ENCODE data around the gene SSH2.

Gene SSH2

DNA sequence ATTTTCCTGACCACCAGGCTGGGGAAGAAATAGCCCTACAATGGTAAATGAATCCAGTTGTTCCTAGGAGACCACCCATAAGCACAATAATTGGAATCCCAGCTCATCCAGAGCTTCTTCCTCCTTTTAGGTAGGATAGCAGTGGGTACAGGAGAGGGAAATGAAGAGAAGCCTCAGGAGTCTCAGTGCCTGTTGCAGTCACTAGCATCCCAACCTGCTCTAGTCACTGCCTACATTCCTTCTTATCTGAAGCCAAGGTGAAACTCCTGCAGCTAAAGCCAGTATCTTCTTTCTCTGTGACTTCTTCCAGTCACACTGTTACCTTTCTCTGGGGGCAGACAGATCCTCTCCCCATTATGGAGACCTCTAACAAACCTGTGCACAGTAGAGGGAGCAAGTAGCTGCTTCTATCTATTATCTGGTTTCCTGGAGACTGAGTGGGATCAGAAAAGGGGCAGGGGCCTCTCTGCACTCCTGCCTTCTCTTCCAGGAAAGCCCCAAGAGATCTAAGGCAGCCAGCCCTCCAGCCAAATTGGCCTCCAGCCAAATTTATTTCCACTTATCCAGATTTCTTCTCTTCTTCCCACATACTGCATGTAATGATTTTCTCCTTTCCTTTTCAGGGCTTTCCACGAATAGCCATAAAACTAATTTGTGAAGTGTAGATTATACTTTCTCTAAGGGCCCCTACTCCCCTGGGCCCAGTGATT lies 85.5 kb downstream of the SSH2 start:
- H3K27me3 Mint-ChIP-seq: no peaks in the 10 kb centered on the region
- no peaks in the 10 kb centered on the region for H3K9me3 Mint-ChIP-seq (ENCODE audit: low read depth)
- H3K27ac Mint-ChIP-seq: no peak overlapping the region
- peaks cover 9% of the 10 kb centered on the region for H3K36me3 Mint-ChIP-seq
- peaks cover 1% of the 10 kb centered on the region for H3K4me1 Mint-ChIP-seq (ENCODE audit: low read depth)
- no peak overlapping the region for H3K4me3 Mint-ChIP-seq

DNA sequence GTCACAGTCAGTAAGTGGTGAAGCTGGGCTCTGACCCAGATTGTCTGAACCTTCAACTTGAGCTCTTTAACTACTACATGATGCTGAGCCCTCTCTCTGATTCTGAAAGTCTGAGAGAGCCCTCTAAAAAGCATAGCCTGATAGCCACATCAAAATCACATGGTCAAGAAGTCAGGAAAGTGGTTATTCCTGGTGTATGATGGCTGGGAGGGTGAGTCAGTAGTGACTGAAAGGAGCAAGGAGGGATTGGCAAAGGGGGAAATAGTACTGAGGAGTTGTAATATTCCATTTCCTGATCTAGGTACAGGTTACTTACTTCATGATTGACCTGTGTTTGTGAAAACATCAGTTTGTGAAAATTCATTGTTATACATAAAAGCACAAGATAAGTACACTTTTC lies 89.1 kb downstream of the SSH2 start:
- Mint-ChIP-seq H3K9me3 (ENCODE audit: low read depth) (no peaks in the 10 kb centered on the region), H3K27ac (no peak overlapping the region), H3K36me3 (peaks cover 7% of the 10 kb centered on the region), H3K4me3 (no peak overlapping the region), H3K4me1 (ENCODE audit: low read depth) (peaks cover 1% of the 10 kb centered on the region), H3K27me3 (no peaks in the 10 kb centered on the region)

DNA sequence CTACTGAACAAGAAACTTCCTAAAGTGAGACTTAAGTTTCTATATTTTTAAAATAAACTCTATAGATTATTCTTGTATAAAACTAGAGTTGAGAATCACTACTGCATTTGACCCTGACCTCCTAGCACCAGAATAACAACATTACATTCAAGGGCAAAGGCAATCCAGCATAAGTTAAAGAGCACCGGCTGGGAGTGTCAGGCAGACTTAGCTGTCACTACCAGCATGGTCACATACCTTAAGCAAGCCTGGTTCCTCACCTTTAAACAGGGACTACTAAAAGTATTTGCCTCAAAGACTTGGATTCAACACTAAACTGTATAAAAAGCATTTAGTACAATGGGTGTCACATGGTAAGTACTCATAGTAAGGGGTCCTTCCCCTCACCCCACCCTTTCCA lies 90.4 kb downstream of the SSH2 start:
- H3K27me3 Mint-ChIP-seq: no peaks in the 10 kb centered on the region
- H3K36me3 Mint-ChIP-seq: peaks cover 4% of the 10 kb centered on the region
- no peak overlapping the region for H3K4me3 Mint-ChIP-seq
- H3K4me1 Mint-ChIP-seq (ENCODE audit: low read depth): peaks cover 1% of the 10 kb centered on the region
- no peaks in the 10 kb centered on the region for H3K9me3 Mint-ChIP-seq (ENCODE audit: low read depth)
- no peak overlapping the region for H3K27ac Mint-ChIP-seq

DNA sequence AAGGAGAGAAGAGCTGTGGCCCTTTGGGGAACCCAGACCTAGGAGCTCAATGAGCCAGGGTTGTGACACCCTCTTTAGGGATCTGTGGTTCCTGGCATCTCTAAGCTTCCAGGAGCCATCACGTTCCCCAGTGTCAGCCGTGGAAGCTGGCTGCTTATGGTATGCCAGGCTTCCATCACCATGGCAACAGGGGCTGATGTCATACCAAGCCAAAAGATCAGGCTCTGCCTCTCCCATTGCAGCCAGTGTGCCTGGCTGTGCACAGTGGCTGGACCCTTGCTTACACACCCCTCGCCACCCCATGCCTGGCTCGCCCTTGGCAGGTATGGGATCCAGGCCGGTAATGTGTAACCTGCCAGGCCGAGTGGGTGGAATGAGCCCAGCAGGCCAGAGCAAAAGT lies 91.1 kb downstream of the SSH2 start:
- Mint-ChIP-seq H3K36me3 (peaks cover 4% of the 10 kb centered on the region), H3K27ac (no peak overlapping the region), H3K9me3 (ENCODE audit: low read depth) (no peaks in the 10 kb centered on the region), H3K4me3 (no peak overlapping the region), H3K4me1 (ENCODE audit: low read depth) (no peaks in the 10 kb centered on the region), H3K27me3 (no peaks in the 10 kb centered on the region)

DNA sequence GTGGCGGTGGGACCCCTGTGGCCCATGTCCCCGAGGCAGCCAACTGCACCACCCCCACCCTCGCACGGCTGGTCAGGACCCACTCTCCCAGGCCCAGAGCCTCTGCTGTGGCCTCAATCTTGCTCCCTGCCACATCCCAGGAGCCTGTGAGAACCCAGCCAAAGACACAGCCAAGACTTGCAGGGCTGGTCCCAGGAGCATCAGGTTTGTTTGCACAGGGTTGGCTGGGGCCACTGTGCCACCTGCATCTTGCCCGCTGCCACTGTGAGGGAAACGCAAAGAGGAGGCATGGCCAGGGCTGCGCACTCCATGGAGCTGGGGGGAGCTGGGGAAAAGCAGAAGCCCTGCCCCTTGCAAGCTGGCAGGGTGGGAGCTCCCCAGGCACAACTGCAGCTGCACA lies 92.5 kb downstream of the SSH2 start:
- Mint-ChIP-seq H3K36me3 (peaks cover 2% of the 10 kb centered on the region), H3K4me3 (no peak overlapping the region), H3K27ac (no peak overlapping the region)

DNA sequence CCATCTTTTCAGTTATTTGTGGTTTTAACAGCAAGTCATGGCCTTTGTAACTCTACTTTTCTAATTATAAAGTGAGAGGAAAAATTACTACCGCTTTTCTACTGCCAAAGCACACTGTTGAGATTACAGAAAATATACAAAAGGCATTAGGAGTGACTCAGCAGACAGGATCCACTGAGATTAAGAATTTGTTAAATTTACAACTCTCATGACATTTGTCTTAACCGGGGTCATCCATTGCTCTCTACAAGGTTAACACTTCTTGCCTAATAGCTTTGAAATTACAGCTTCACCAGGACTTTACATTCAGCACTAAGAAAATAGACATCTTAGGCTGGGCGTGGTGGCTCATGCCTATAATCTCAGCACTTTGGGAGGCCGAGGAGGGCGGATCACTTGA lies 93.4 kb downstream of the SSH2 start:
- Mint-ChIP-seq H3K27ac (no peak overlapping the region), H3K4me3 (no peak overlapping the region), H3K4me1 (ENCODE audit: low read depth) (no peaks in the 10 kb centered on the region), H3K9me3 (ENCODE audit: low read depth) (no peaks in the 10 kb centered on the region), H3K36me3 (peaks cover 2% of the 10 kb centered on the region), H3K27me3 (no peaks in the 10 kb centered on the region)

More for the DNA sequence above, 92.5 kb downstream of the SSH2 start:
- Mint-ChIP-seq H3K27me3 (no peaks in the 10 kb centered on the region), H3K9me3 (ENCODE audit: low read depth) (no peaks in the 10 kb centered on the region), H3K4me1 (ENCODE audit: low read depth) (no peaks in the 10 kb centered on the region)

DNA sequence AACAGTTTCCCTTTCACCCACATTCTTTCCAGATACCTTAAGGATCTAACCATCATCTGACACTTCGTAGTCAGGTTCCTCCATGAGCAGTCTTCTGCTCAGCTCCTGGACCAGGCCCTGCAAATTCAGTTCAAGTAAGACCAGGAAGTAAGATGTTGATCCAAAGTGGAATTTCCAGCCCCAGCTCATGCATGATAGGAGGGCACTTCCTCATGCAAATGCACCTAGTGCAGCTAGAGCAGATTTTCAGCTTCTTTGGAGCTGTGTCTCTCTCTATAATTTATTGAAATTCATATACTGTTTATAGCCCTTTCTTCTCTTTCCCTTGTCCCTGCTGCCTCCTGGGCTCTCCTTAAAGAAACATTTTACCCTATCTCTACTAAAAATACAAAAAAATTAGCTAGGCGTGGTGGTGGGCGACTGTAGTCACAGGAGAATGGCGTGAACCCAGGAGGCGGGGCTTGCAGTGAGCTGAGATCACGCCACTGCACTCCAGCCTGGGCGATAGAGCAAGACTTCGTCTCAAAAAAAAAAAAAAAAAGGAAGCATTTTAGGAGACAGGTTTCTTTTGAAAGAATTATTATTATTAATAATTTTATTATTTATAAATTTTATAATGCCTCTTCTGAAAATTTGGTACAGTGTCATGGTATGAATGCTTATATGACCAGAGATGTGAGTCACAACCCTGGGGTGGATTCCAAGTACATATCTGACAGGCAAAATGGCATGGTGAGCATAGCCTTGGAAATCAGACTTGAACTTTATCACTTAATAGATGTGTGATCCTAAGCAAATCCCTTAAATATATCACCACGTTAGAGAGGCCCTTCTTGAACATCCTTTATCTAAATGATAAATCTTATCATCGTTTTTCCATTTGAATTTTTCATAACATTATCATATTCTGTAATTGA lies 94.3 kb downstream of the SSH2 start:
- Mint-ChIP-seq H3K4me1 (ENCODE audit: low read depth) (peaks cover 4% of the 10 kb centered on the region), H3K4me3 (no peak overlapping the region), H3K27ac (no peak overlapping the region), H3K36me3 (peaks cover 2% of the 10 kb centered on the region), H3K27me3 (no peaks in the 10 kb centered on the region), H3K9me3 (ENCODE audit: low read depth) (no peaks in the 10 kb centered on the region)

DNA sequence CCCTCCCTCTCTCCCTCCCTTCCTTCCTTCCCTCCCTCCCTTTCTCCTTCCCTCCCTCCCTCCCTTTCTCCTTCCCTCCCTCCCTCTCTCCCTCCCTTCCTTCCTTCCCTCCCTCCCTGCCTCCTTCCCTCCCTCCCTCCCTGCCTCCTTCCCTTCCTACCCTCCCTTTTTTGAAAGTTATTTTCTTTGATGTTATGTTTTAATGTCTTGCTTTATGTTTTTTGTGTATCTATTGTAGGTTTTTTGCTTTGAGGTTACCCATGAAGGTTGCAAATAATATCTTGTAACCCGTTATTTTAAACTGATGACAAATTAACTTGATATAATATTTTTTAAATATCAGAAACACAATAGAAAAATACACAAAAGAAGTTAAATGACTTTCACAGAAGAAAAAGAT lies 96.2 kb downstream of the SSH2 start:
- Mint-ChIP-seq H3K4me3 (no peak overlapping the region), H3K9me3 (ENCODE audit: low read depth) (no peaks in the 10 kb centered on the region), H3K4me1 (ENCODE audit: low read depth) (peaks cover 18% of the 10 kb centered on the region), H3K36me3 (peaks cover 2% of the 10 kb centered on the region), H3K27ac (no peak overlapping the region), H3K27me3 (no peaks in the 10 kb centered on the region)

DNA sequence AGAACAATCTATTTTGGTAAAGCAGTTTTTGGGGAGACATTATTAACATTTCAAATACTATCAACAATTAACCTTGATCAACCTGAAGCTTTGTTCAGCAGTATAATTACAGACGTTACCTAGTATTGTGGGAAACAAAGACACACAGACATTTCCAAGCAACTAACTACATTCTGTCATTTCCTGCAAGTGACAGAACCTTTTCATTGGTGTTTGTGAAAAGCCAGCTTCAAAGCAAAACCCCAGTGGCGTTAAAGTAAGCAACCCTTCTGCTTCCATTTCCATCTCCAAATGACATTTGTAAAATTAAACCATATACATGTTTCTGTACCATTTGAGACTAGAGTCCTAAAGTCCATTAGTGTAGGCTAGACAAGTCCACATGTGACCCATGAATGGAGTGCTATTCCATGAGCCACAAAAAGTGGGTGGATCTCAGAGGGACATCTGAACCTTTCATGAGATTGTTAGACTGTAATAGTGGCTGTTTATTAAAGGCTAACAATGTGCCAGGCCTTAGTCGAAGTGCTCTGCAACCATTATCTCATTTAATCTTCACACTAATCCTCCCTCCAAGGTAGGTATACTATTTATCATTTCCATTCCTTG lies 101.2 kb downstream of the SSH2 start:
- no peaks in the 10 kb centered on the region for H3K27me3 Mint-ChIP-seq
- H3K4me3 Mint-ChIP-seq: no peak overlapping the region
- no peaks in the 10 kb centered on the region for H3K9me3 Mint-ChIP-seq (ENCODE audit: low read depth)
- no peak overlapping the region for H3K27ac Mint-ChIP-seq
- H3K4me1 Mint-ChIP-seq (ENCODE audit: low read depth): peaks cover 43% of the 10 kb centered on the region
- H3K36me3 Mint-ChIP-seq: peaks cover 2% of the 10 kb centered on the region

DNA sequence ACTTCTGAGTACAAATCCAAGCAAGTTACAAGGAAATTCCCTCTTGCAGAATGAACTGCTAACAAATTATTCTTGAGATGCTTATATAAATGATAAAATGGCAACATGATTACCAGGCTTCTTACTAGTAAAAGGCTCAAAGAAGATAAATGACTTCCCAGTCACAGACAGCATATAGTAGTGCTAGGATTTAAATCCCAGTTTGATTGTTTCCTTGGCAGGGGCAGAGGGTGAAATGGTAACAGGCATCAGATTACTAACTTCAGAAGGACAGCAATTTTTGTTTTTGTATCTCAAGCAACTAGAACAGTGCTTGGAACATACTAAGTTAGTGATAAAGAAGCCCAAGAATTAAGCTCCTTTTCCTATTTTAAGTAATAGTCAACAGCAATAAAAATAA lies 102.8 kb downstream of the SSH2 start:
- Mint-ChIP-seq H3K4me3 (no peak overlapping the region), H3K27me3 (no peaks in the 10 kb centered on the region), H3K4me1 (ENCODE audit: low read depth) (peaks cover 43% of the 10 kb centered on the region), H3K36me3 (no peaks in the 10 kb centered on the region), H3K27ac (no peak overlapping the region), H3K9me3 (ENCODE audit: low read depth) (no peaks in the 10 kb centered on the region)

DNA sequence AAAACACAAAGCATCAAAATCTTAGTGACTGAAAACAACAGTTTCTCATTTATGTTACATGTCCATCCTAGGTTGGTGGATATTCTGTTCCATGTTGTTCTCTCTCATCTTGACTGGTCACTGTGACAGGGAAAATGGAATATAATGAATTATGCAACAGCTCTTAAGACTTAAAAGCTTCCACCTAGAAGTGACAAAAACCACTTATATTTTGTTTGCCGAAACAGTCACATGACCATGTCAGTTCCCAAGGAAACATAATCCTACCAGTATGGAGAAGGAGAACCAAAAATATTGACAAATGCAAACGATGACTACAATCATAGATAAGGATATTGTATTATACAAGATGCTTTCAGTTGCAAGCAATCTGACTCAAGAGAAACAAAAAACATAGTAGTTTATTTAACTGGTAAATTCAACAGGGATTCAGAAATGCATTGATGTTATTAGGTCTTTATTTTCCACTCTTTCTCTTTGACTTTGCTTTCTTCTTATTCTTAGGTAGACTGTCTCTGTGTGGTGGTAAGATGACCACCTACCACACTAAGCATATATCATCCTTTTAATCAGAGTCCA lies 103.8 kb downstream of the SSH2 start:
- no peak overlapping the region for H3K27ac Mint-ChIP-seq
- H3K4me1 Mint-ChIP-seq (ENCODE audit: low read depth): peaks cover 42% of the 10 kb centered on the region
- no peaks in the 10 kb centered on the region for H3K9me3 Mint-ChIP-seq (ENCODE audit: low read depth)
- no peaks in the 10 kb centered on the region for H3K27me3 Mint-ChIP-seq
- no peak overlapping the region for H3K4me3 Mint-ChIP-seq
- no peaks in the 10 kb centered on the region for H3K36me3 Mint-ChIP-seq

DNA sequence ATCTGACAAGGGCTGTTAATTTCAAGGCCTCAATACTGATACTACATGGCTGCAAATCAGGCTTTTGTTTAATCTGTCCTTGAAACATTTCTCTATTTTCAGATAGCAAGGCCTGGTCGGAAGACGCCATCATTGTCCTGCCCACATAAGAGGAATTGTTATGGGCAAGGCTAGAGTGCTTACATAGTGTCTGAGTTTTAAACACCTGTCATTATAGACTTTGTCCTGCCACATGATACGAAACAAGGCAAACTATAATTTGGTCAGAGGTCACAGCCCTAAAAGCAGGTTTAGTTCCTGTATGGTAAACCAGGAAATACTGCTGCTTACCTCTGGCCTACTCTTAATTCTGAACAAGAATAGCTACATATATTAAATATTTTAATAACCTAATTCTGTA lies 104.4 kb downstream of the SSH2 start:
- Mint-ChIP-seq H3K4me1 (ENCODE audit: low read depth) (peaks cover 38% of the 10 kb centered on the region), H3K4me3 (no peak overlapping the region), H3K9me3 (ENCODE audit: low read depth) (no peaks in the 10 kb centered on the region), H3K36me3 (no peaks in the 10 kb centered on the region), H3K27me3 (no peaks in the 10 kb centered on the region), H3K27ac (no peak overlapping the region)

DNA sequence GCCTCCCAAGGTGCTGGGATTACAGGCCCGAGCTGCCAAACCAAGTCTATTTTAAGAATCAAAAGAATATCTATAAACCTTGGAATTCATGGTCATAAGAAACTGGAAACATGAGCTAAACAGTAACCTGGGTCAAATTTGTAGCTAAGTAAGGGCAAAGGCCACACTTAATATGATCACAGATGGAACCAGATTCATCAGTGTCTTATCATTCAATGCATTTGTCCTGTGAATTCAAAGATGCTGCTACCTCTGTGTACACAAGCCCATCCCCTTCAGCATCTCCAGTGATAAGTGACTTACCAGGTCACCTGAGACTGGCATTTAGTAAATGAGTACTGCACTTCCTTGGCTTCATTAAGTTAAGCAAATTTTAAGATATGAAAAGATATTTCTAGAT lies 108.1 kb downstream of the SSH2 start:
- Mint-ChIP-seq H3K36me3 (peaks cover 3% of the 10 kb centered on the region), H3K4me1 (ENCODE audit: low read depth) (peaks cover 15% of the 10 kb centered on the region), H3K4me3 (no peak overlapping the region), H3K9me3 (ENCODE audit: low read depth) (no peaks in the 10 kb centered on the region), H3K27ac (no peak overlapping the region), H3K27me3 (no peaks in the 10 kb centered on the region)

DNA sequence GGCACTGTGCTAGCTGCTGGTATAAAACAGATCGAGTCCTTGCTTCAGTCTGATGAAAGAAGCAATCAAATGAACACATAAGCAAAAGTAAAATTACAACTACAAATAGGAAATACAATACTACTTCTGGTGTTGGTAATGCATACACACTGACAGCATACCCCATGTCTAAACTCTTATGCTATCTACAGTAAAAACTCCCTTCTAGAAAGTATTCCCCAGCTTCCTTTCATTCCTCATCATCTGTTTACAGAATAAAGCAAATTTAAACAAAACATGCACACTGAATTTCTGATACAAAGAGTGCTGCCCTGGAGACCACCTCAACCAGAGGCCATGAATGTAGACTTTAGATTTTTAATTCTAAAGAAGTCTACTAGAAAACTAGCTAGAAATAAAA lies 109.6 kb downstream of the SSH2 start:
- H3K27me3 Mint-ChIP-seq: no peaks in the 10 kb centered on the region
- H3K27ac Mint-ChIP-seq: no peak overlapping the region
- no peaks in the 10 kb centered on the region for H3K9me3 Mint-ChIP-seq (ENCODE audit: low read depth)
- peaks cover 3% of the 10 kb centered on the region for H3K36me3 Mint-ChIP-seq
- H3K4me3 Mint-ChIP-seq: no peak overlapping the region
- peaks cover 7% of the 10 kb centered on the region for H3K4me1 Mint-ChIP-seq (ENCODE audit: low read depth)
